Stimulated activated CD8-positive, alpha-beta memory T cell treated with anti-CD3 and anti-CD28 coated beads, Interleukin-4, amount 100 ng/mL, for 1 hour (primary cell): ENCODE data around the gene CAMK1D.
"Not testable (repeated sequence)": the region's sequence is repeated elsewhere in the genome, so short reads cannot be mapped to it uniquely, and the experiment has no call there.

ENCODE experiments used
- DNase-seq, 2 donors: peaks; one replicate each; pipeline ENCODE4 v3.0.0-alpha.2; 2020; ENCODE audit warnings: low read depth in 2 of 2, low spot score in 1 of 2

The CAMK1D gene

GRCh38 chr10:12340371-12340770 lies 9.0 kb upstream of the CAMK1D start:
- no peak for DNase-seq

- DNase-seq = no peak
Observed at GRCh38 chr10:12340937-12341336, 8.4 kb upstream of the CAMK1D start.

- no peak for DNase-seq
Observed at GRCh38 chr10:12341526-12341925, 7.8 kb upstream of the CAMK1D start.

GRCh38 chr10:12344375-12345110 lies 4.8 kb upstream of the CAMK1D start:
- DNase-seq = no peak

- no peak for DNase-seq
Observed at GRCh38 chr10:12346707-12347106, 2.6 kb upstream of the CAMK1D start.

GRCh38 chr10:12348294-12348869 lies 965 bp upstream of the CAMK1D start:
- no peak for DNase-seq

- no peak for DNase-seq
Observed at GRCh38 chr10:12349629-12350166, 351 bp downstream of the CAMK1D start.

GRCh38 chr10:12350167-12350872 lies 973 bp downstream of the CAMK1D start:
- no peak for DNase-seq

- DNase-seq = no peak
Observed at GRCh38 chr10:12350925-12351324, 1.6 kb downstream of the CAMK1D start.

- no peak for DNase-seq
Observed at GRCh38 chr10:12351447-12351846, 2.1 kb downstream of the CAMK1D start.

GRCh38 chr10:12351889-12352288 lies 2.5 kb downstream of the CAMK1D start:
- DNase-seq = no peak

- no peak for DNase-seq
Observed at GRCh38 chr10:12353399-12354242, 4.3 kb downstream of the CAMK1D start.

GRCh38 chr10:12354696-12355095 lies 5.3 kb downstream of the CAMK1D start:
- DNase-seq = not testable (repeated sequence)

GRCh38 chr10:12355384-12355783 lies 6.0 kb downstream of the CAMK1D start:
- DNase-seq = no peak

- DNase-seq = no peak
Observed at GRCh38 chr10:12357525-12358151, 8.3 kb downstream of the CAMK1D start.

- no peak for DNase-seq
Observed at GRCh38 chr10:12358863-12359564, 9.7 kb downstream of the CAMK1D start.

- DNase-seq = no peak
Observed at GRCh38 chr10:12360461-12360860, 11.1 kb downstream of the CAMK1D start.

- DNase-seq = not testable (repeated sequence)
Observed at GRCh38 chr10:12361115-12361514, 11.8 kb downstream of the CAMK1D start.

- DNase-seq = no peak
Observed at GRCh38 chr10:12364559-12364958, 15.2 kb downstream of the CAMK1D start.

GRCh38 chr10:12367272-12367671 lies 17.9 kb downstream of the CAMK1D start:
- no peak for DNase-seq
